ENCODE measurements around the gene WFS1.

Gene WFS1

DNA sequence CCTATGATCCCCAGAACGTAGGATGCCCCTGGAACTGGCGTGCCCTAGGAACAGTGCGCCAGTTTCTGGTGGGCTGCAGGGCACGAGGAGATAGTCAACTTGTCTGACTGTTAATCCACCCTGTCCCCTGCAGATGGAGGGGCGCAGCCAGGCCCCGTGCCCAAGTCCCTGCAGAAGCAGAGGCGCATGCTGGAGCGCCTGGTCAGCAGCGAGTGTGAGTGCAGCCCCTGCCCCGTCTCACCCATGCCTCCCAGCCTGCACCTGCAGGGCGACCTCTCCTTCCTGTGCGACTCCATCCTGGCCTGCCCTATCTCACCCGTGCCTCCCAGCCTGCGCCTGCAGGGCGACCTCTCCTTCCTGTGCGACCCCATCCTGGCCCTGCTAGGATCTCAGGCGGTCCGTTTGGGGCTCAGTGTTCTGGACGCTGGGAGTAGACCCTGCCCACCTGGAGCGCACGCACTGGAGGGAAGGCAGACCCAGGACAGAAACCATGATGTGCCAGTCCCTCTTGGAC is 22.2 kb downstream of the WFS1 start:
- H3K27ac ChIP-seq (ENCODE audit: low read length) = no peak overlapping the region
- no peaks in the 10 kb centered on the region for H3K9me3 ChIP-seq (ENCODE audit: control insufficient read depth, insufficient read depth, low read length)
- peaks cover 12% of the 10 kb centered on the region for H3K36me3 ChIP-seq (ENCODE audit: control insufficient read depth, insufficient read depth, low read length)
- H3K27me3 ChIP-seq (ENCODE audit: control insufficient read depth, insufficient read depth, low read length) = no peaks in the 10 kb centered on the region
- H3K4me1 ChIP-seq (ENCODE audit: control insufficient read depth, insufficient read depth, low read length) = no peaks in the 10 kb centered on the region
- H3K4me3 ChIP-seq (ENCODE audit: low read length) = no peak overlapping the region
- no peak for DNase-seq (ENCODE audit: low read depth, low spot score)
- no CpG with 5 or more reads among the region's 21 CpGs for WGBS (ENCODE audit: insufficient coverage, insufficient read length)

DNA sequence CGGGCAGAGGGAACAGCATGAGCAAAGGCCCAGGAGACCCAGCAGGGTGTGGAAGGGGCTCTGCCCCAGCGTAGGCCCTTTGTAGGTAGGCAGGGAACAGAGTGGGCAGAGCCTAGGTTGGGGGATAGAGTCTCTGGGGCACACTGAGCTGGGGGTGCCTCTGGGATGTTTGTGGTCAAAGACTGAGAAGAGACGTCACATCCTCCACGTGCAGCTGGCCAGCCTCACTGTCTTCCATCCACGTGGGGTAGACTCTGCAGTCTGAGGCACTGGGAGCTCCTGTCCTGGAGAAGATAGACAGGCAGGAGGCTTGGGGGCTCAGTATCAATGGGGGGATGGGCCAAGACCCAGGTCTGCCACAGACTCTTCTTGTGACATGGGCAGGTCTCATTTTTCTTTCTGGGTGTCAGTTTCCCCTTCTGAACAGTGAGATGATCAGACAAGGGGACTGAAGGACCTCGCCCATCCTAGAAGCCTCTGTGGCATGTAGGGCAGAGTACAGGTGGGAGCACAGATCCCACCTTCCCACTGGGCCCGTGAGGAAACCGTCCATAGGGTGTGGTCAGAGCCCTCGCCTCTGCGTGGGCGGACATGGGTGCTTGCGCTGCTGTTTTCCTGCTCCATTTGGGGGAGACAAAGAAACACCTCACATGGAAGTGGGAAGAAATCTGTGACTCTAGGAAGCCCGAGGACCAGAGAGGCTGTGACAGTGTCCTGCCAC is 22.9 kb downstream of the WFS1 start:
- no peak overlapping the region for H3K27ac ChIP-seq (ENCODE audit: low read length)

DNA sequence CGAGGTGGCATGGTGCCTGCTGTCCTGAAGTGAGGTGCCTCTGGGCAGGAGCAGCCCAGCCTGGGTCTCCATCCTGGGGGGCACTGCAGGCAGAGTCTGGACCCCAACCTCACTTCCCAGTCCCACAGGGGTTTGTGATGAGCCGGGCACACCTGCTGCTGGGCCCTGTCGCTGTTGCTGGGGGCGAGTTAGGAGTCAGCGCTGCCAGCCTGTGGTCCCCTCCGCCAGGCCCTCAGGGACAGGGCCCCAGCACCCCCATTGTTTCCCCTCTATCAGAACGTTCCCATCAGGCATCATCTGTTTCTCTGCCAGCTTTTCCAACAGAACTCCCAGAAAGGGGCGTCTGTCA is 23.4 kb downstream of the WFS1 start:
- Histone ChIP-seq H3K27me3 (ENCODE audit: control insufficient read depth, insufficient read depth, low read length) (no peaks in the 10 kb centered on the region), H3K4me1 (ENCODE audit: control insufficient read depth, insufficient read depth, low read length) (no peaks in the 10 kb centered on the region)

More for the DNA sequence above, 22.9 kb downstream of the WFS1 start:
- DNase-seq (ENCODE audit: low read depth, low spot score) = no peak
- no CpG with 5 or more reads among the region's 13 CpGs for WGBS (ENCODE audit: insufficient coverage, insufficient read length)
- Histone ChIP-seq H3K27me3 (ENCODE audit: control insufficient read depth, insufficient read depth, low read length) (no peaks in the 10 kb centered on the region), H3K9me3 (ENCODE audit: control insufficient read depth, insufficient read depth, low read length) (no peaks in the 10 kb centered on the region), H3K36me3 (ENCODE audit: control insufficient read depth, insufficient read depth, low read length) (peaks cover 8% of the 10 kb centered on the region), H3K4me3 (ENCODE audit: low read length) (no peak overlapping the region), H3K4me1 (ENCODE audit: control insufficient read depth, insufficient read depth, low read length) (no peaks in the 10 kb centered on the region)

DNA sequence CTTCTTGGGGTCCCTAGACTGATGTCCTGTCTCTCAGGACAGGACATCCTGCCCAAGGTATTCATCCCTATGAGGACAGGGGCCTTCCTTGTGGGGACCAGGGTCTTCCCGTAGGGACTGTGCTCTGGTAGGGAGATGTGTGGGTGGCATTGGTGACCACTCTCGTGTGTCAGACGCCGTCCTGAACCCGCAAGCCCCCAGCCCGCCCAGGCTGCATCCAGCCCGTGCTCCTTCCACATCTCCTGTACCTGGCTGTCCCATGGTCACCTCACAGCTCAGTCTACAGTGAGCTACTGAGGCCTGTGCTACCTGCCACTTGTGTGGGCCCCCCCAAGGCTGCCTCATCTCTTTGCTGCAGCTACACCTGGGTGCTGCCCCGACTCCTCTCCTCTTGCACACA is 24.0 kb downstream of the WFS1 start:
- no peak overlapping the region for H3K4me3 ChIP-seq (ENCODE audit: low read length)
- no CpG with 5 or more reads among the region's 8 CpGs for WGBS (ENCODE audit: insufficient coverage, insufficient read length)
- no peaks in the 10 kb centered on the region for H3K4me1 ChIP-seq (ENCODE audit: control insufficient read depth, insufficient read depth, low read length)
- no peak overlapping the region for H3K27ac ChIP-seq (ENCODE audit: low read length)
- no peaks in the 10 kb centered on the region for H3K9me3 ChIP-seq (ENCODE audit: control insufficient read depth, insufficient read depth, low read length)
- H3K36me3 ChIP-seq (ENCODE audit: control insufficient read depth, insufficient read depth, low read length) = peaks cover 8% of the 10 kb centered on the region
- DNase-seq (ENCODE audit: low read depth, low spot score) = no peak
- H3K27me3 ChIP-seq (ENCODE audit: control insufficient read depth, insufficient read depth, low read length) = no peaks in the 10 kb centered on the region

More for the DNA sequence above, 23.4 kb downstream of the WFS1 start:
- no peak overlapping the region for H3K4me3 ChIP-seq (ENCODE audit: low read length)
- no peaks in the 10 kb centered on the region for H3K9me3 ChIP-seq (ENCODE audit: control insufficient read depth, insufficient read depth, low read length)
- no peak for DNase-seq (ENCODE audit: low read depth, low spot score)
- peaks cover 8% of the 10 kb centered on the region for H3K36me3 ChIP-seq (ENCODE audit: control insufficient read depth, insufficient read depth, low read length)
- no peak overlapping the region for H3K27ac ChIP-seq (ENCODE audit: low read length)
- WGBS (ENCODE audit: insufficient coverage, insufficient read length) = no CpG with 5 or more reads among the region's 8 CpGs

DNA sequence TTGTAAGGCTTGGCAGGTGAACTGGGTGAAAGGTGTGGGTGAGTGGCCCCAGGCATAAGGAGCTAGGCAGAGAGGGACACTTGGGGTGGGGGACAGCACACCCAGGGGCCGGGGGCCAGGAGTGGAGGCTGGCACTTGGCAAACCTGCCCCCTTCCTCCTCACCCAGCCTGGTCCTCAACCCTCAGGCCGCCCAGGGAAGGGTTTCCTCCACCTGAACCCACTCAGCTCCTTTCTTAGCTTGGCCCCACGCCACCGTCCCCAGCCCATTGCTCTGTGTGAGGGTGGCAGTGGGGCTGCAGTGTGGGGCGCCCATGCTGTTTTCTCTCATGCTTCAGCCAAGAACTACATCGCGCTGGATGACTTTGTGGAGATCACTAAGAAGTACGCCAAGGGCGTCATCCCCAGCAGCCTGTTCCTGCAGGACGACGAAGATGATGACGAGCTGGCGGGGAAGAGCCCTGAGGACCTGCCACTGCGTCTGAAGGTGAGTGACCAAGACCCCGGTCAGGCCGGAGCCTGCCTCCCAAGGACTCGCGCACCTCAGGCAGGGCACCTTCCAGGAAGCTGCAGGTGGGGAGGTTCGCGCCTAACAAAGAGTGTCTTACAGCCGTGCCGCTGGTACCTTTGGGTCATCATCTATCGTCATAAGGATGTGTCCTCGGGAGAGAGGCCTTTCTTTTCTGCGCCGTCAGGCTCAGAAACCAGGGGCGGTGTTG is 25.2 kb downstream of the WFS1 start:
- Histone ChIP-seq H3K36me3 (ENCODE audit: control insufficient read depth, insufficient read depth, low read length) (peaks cover 8% of the 10 kb centered on the region), H3K27me3 (ENCODE audit: control insufficient read depth, insufficient read depth, low read length) (no peaks in the 10 kb centered on the region), H3K9me3 (ENCODE audit: control insufficient read depth, insufficient read depth, low read length) (no peaks in the 10 kb centered on the region), H3K4me1 (ENCODE audit: control insufficient read depth, insufficient read depth, low read length) (no peaks in the 10 kb centered on the region), H3K4me3 (ENCODE audit: low read length) (no peak overlapping the region), H3K27ac (ENCODE audit: low read length) (no peak overlapping the region)
- no peak for DNase-seq (ENCODE audit: low read depth, low spot score)
- no CpG with 5 or more reads among the region's 27 CpGs for WGBS (ENCODE audit: insufficient coverage, insufficient read length)

DNA sequence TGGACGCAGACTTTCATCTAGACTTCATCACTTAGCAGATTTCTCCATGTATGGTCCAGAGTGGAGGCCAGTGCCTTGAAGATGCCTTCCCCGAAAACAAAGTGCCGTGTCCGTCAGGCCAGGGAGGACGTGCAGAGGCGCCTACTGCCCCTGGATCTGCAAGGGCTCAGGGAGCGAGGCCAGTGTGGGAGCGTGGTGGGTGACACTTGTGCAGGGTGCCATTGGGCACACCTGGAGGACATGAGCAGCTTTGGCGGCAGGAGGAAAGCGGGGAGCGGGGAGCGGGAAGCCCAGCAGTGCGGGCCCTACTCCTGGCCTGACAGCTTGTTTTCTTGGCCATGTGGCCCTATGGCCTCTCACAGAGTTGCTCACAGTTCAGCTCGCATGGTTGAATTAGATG is 25.8 kb downstream of the WFS1 start:
- H3K4me1 ChIP-seq (ENCODE audit: control insufficient read depth, insufficient read depth, low read length) = no peaks in the 10 kb centered on the region
- no peaks in the 10 kb centered on the region for H3K27me3 ChIP-seq (ENCODE audit: control insufficient read depth, insufficient read depth, low read length)
- no CpG with 5 or more reads among the region's 14 CpGs for WGBS (ENCODE audit: insufficient coverage, insufficient read length)
- no peaks in the 10 kb centered on the region for H3K9me3 ChIP-seq (ENCODE audit: control insufficient read depth, insufficient read depth, low read length)
- no peak overlapping the region for H3K4me3 ChIP-seq (ENCODE audit: low read length)
- H3K27ac ChIP-seq (ENCODE audit: low read length) = no peak overlapping the region
- DNase-seq (ENCODE audit: low read depth, low spot score) = no peak
- peaks cover 8% of the 10 kb centered on the region for H3K36me3 ChIP-seq (ENCODE audit: control insufficient read depth, insufficient read depth, low read length)

DNA sequence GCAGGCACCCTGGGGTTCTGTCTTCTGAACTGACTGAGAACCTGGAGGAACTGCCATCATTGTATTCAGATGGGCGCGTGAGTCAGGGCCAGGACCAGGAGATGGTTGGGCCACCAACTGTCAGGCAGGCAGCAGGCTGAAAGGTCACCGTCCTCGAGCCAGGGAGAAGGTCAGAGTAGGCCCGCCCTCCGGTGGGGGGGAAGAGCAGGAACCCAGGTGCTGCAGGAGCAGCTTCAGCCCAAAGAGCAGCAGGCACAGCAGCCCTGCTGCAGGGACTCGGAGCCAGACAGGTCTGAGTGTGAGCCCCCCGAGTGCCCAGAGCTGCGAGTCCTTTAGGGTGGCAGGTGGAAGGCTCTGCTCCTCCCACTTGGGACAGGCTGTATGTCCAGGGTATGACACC is 26.4 kb downstream of the WFS1 start:
- DNase-seq (ENCODE audit: low read depth, low spot score) = no peak
- WGBS (ENCODE audit: insufficient coverage, insufficient read length) = no CpG with 5 or more reads among the region's 9 CpGs
- Histone ChIP-seq H3K27me3 (ENCODE audit: control insufficient read depth, insufficient read depth, low read length) (no peaks in the 10 kb centered on the region), H3K4me3 (ENCODE audit: low read length) (no peak overlapping the region), H3K36me3 (ENCODE audit: control insufficient read depth, insufficient read depth, low read length) (peaks cover 14% of the 10 kb centered on the region), H3K9me3 (ENCODE audit: control insufficient read depth, insufficient read depth, low read length) (no peaks in the 10 kb centered on the region), H3K27ac (ENCODE audit: low read length) (no peak overlapping the region), H3K4me1 (ENCODE audit: control insufficient read depth, insufficient read depth, low read length) (no peaks in the 10 kb centered on the region)

DNA sequence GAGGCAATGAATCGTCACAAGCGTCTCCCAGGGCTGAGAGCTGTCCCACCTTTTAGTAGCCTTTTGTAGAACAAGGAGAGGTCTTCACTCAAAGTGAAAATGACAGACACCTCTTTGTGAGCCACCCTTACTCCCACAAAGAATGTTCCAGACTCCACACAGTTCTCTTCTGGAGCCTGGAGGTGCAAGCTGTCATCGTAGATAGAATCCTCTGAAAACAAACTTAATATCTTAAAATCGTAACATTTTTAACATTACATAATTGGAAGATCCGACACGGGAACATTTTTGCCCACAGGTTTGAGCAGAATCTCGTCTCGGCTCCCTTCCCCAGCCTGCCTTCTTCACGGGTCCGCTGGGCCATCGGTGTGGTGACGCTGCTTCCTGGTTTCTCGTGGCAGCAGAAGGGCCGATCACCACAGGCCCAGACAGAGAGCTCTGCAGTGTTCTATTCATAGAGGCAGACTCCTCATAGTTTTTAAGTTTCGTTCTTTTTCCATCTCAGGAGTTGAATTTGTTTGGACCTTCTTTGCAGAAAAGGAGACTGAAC is 27.7 kb downstream of the WFS1 start:
- Histone ChIP-seq H3K4me1 (ENCODE audit: control insufficient read depth, insufficient read depth, low read length) (no peaks in the 10 kb centered on the region), H3K27ac (ENCODE audit: low read length) (no peak overlapping the region), H3K27me3 (ENCODE audit: control insufficient read depth, insufficient read depth, low read length) (no peaks in the 10 kb centered on the region), H3K9me3 (ENCODE audit: control insufficient read depth, insufficient read depth, low read length) (no peaks in the 10 kb centered on the region), H3K4me3 (ENCODE audit: low read length) (no peak overlapping the region), H3K36me3 (ENCODE audit: control insufficient read depth, insufficient read depth, low read length) (peaks cover 26% of the 10 kb centered on the region)
- WGBS (ENCODE audit: insufficient coverage, insufficient read length) = no CpG with 5 or more reads among the region's 15 CpGs
- no peak for DNase-seq (ENCODE audit: low read depth, low spot score)

DNA sequence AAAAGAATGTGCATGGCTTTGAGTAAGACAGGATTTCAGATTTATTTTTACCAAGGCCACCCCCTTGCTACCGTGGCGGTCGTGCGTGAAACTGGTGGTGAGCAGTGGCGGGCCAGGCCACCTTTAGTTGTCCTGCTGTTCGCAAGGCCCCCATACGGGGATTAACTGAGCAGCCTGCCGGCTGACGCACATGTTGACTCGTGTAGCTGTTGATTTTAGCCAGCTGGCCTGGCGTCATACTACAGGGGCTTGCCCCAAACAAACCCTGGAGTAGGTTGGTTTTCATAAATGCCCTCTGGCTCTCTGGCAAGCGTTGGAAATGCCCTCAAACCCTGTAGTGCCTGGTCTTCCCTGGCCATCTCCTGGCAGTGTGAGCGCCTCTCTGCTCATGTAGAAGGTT is 28.4 kb downstream of the WFS1 start:
- no peaks in the 10 kb centered on the region for H3K4me1 ChIP-seq (ENCODE audit: control insufficient read depth, insufficient read depth, low read length)
- no peaks in the 10 kb centered on the region for H3K9me3 ChIP-seq (ENCODE audit: control insufficient read depth, insufficient read depth, low read length)
- WGBS (ENCODE audit: insufficient coverage, insufficient read length) = no CpG with 5 or more reads among the region's 13 CpGs
- no peak for DNase-seq (ENCODE audit: low read depth, low spot score)
- no peak overlapping the region for H3K4me3 ChIP-seq (ENCODE audit: low read length)
- no peaks in the 10 kb centered on the region for H3K27me3 ChIP-seq (ENCODE audit: control insufficient read depth, insufficient read depth, low read length)
- peaks cover 28% of the 10 kb centered on the region for H3K36me3 ChIP-seq (ENCODE audit: control insufficient read depth, insufficient read depth, low read length)
- no peak overlapping the region for H3K27ac ChIP-seq (ENCODE audit: low read length)

DNA sequence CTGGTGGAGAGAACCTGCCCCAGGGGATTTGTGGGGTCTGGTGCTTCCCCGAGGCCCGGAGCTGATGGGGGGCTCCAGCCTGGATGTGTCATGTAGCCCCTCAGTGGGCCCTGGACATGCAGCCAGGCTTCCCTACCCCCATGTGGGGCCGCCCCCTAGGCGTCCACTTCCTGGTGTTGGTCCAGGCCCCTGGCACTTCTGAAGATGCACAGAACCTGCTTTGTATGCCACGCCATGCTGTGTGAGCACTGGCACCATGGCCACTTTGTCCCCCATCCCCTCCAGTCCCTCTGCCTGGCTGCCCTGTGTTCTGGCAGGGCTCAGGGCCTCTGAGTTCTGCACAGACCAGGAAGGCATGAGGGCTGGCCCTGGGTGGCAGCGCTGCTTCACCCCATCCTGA is 29.2 kb downstream of the WFS1 start:
- Histone ChIP-seq H3K4me1 (ENCODE audit: control insufficient read depth, insufficient read depth, low read length) (no peaks in the 10 kb centered on the region), H3K9me3 (ENCODE audit: control insufficient read depth, insufficient read depth, low read length) (no peaks in the 10 kb centered on the region), H3K27ac (ENCODE audit: low read length) (no peak overlapping the region), H3K27me3 (ENCODE audit: control insufficient read depth, insufficient read depth, low read length) (no peaks in the 10 kb centered on the region), H3K4me3 (ENCODE audit: low read length) (no peak overlapping the region), H3K36me3 (ENCODE audit: control insufficient read depth, insufficient read depth, low read length) (peaks cover 30% of the 10 kb centered on the region)
- no peak for DNase-seq (ENCODE audit: low read depth, low spot score)
- no CpG with 5 or more reads among the region's 6 CpGs for WGBS (ENCODE audit: insufficient coverage, insufficient read length)
